HG03103 (cell line): ENCODE measurements around the gene ILK.
A peak's percentile ranks its signal among the peaks of the same experiment; 100 is the strongest.

Source experiments
- ATAC-seq: cut with Tn5 transposase; IDR thresholded peaks from one replicate; pipeline ENCODE4 v1.9.1; 2021; ENCODE audit warnings: low read depth; ENCODE audit not compliant: unreplicated experiment

The ILK gene

DNA sequence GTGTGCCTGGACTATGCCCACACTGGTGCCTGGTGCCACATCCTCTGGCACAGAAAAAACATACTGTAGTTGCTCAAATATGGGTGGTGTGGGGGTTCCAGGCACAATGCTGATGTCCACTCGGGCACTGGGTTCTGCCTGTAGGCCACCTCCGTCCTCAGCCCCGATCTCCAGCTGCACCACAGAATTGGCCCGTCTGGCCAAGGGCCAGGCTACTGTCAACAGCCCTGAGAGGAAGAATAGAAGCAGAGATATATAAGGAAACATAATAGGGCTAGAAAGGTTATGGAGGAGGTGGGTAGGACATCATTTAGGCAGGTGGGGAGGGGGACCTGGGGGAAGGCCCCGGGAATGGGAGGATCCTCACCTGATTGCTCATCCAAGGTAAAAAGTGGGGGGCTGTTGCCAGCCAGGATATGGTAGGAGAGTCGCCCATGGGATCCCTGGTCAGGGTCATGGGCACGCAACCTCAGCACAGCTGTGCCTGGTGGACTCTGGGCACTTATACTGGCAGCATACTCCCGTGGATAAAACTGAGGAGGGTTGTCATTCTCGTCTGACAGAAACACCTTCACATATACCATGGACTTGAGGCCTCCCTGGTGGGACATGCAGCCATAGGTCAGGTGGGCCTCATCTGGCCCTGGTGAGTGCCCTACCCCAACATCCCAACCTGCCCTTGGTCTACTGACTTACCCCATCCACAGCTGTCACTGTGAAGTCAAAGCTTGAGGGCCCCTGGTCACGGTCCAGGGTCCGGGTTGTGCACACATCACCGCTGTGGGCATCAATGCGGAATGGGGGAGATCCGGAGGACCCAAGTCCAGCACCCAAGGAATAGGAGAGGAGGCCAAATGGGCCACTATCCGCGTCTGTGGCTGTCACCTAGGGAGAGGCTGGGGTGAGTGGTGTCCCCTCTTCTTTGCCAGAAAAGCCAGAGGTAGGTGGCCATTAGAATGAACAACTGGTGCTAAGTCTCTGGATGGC is 30.1 kb downstream of the ILK start:
- no peak for ATAC-seq

DNA sequence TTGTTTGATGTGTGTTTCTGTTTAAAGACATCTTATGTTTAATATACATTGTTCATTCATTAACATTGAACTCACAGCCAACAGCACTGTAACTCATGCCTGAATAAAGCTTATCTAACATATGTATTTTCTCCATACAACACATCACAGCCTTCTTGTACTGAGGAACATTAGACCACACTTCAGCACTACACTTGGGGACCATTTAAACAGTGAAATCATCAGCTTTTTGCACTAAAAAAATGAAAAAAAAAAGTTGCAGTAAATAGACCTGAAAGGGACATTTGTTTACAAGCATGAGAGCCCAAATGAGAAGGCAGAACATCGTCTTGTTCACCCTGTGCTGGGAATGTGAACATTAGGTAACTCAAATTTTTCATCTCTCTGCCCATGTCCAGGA is 31.0 kb downstream of the ILK start:
- ATAC-seq: no peak

DNA sequence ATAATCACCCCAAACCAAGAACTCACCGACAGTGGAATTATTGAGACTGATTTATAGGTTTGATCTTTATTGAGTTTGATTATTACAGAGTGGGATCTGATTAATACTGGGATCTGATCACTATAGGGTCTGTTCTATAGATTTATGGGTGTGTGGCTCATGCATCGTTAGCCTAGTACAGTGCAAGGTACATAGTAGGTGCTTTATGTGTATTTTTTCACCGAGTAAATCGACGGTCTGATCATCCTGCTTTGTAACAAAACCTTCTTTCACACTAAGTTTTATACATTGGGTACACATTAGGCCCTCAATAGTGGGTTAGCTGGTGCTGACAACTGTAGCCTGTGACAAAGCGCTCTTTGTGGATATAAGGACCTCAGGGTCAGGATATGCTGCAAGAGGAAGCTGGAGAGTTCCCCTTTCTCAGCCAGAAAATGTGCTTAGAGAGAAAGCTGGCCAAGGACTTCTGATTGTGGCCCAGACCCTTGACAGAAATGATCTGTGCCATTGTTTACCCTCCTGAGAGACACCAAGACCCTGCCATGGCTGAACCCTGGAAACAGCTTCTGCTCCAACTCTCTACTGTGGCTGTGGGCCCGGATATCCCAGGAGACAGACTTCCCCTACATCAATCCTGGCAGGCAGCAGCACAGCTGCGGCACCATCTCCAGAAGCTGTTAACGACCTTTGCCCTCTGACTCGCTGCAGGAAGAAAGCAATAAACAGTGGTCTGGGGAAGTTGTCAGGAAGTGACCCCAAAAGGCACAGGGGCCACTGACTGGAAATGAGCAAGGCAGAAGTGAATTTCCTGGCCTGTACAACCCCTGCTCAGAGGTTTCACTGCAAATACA is 31.7 kb downstream of the ILK start:
- no peak for ATAC-seq

DNA sequence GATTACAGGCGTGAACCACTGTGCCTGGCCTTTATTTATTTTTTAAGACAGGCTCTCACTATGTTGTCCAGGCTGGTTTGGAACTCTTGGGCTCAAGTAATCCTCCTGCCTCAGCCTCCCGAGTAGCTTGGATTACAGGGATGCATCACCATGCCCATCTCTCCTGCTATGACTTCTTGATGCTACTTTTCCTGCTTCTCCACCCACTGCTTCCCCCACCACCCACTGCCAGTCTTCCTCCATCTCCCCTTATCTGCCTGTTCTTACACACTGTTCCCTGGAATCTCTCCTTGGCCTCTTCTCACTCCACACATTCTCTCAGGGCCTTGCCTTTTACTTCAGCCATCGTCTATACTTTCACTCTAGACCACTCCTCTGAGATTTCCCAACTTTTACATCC is 32.9 kb downstream of the ILK start:
- no peak for ATAC-seq

DNA sequence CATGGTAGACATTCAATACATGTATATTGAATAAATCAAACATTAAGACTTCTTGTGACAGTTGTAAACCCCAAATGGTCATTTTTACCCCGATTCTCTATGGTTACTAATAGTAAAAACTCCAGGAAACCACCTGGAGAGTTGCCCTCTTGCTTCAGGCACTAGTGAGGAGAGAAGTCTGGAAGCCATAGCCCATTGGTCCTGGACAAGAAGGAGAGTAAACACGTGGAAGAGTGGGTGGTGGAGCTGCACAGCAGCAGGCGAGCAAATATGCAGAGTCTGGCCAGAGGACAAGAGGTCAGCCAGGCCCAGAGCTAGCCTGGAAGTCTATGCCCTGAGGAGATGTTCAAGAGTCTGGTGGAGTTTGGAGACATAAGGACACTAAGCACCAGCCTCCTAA is 34.3 kb downstream of the ILK start:
- no peak for ATAC-seq

DNA sequence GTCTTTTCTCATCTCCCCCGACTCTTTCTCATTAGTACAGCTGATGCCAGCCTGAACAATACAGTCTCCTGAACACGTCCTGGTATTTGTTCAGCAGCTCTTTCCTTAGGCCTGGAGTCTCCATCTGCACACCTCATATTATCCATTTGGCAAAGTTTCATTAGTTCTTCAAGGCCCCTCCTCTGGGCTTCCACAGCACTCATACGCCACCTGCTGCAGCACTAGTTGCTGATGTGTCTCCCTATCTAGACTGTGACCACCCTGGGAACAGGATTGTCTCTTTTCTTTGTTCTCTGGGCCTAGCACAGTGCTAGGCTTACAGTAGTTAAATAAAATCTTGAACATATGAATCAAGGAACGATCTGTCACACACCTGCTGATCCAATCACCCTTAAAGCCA is 34.9 kb downstream of the ILK start:
- no peak for ATAC-seq

DNA sequence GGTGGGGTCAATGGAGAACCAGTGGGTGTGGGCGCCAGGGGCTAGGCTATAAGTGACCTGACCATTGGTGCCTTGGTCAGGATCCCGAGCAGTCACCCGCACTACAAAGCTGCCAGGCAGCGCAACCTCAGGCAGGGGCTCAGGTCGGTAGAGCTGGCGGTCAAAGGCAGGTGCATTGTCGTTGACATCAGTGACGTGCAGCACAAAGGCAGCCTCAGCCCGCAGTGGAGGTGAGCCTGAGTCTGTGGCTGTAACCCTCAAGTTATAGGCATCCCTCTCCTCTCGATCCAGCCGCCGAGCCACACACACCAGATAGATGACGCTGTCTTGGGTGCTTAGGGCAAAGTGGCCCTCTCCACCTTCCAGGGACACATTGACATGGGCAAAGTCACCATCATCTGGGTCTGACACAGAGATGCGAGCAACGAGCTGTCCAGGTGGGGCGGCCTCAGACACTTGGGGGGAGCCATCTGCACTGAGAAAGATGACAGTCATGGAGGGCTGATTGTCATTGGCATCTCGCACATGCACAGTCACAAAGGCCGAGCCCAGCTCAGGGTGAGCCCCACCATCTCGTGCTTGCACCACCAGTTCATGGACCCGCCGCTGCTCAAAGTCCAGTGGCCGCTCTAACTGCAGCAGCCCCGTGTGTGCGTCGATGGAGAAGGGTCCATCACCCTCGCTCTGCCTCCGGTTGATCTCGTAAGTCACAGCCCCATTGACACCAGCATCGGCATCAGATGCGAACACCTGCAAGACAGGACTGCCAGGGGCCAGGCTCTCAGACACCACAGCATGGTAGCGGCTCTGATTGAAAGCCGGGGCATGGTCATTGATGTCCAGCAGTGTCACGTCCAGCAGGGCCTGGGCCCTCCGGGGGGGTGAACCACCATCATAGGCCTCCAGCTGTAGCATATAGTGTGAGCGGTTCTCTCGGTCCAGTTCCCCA is 36.7 kb downstream of the ILK start:
- no peak for ATAC-seq

DNA sequence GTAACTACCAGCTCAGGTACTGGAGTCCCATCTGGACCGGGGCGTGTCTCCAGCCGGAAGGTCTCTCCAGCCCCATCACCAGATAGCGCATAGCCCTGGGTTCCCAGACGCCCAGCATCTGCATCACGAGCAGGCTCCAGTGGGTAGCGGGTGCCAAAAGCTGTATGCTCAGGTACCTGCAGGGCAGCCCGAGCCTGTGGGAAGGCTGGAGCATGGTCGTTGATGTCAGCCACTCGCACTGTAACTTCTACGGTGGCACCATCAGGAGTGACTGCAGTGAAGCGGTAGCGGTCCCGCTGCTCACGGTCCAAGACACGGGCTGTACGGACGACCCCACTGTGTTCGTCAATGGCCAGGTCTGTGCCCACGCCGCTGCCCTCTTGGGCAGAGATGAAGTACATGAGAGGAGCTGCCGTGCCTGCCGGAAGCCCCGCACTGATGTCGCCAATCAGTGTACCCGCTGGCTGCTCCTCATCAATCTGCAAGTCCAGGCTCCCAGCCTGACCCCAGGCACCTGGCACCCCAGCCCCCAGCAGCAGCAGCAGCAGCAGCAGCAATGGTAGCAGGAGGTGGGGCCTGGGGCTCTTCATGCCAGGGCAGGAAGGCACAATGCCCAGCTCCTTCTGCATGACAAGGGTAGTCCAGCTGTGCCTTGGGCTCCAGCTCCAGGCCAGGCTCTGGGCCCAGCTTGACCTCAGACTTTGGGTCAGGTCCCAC is 37.6 kb downstream of the ILK start:
- no peak for ATAC-seq

DNA sequence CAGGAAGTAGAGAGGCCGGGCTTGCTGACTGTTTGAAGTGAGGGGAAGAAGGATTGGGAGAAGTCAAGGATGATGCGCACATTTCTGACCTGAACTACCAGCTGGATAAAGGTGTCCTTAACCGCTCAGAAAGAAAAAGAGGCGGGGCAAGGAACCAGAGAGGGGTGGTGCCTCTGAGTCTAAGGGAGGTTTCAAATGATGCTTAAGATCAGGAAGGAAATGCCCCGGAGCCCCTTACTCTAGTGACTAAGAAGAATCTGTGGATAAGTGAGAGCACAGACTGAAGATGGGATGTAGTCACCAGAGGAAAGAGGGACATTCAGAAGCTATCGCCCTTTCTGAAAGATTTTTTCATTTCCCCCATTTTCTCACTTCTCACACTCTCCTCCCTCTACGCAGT is 39.4 kb downstream of the ILK start:
- ATAC-seq: no peak

DNA sequence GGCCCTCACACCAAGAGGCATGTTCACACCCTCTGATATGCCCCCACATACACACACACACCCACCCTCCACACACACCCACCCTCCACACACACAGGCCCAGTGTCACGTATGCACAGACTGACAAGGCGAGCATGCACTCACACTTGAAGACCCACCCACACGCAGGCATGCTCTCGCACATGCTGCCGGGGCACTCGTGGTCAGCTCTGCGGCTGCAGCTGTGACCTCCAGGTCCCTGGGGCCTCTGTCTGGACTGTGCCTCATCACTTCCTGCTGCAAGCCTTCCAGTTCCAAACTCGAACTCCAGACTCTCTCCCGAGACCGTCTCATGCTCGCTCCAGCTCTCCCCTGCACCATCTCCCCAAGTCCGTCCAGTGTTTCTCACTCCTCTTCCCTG is 42.5 kb downstream of the ILK start:
- ATAC-seq: no peak

DNA sequence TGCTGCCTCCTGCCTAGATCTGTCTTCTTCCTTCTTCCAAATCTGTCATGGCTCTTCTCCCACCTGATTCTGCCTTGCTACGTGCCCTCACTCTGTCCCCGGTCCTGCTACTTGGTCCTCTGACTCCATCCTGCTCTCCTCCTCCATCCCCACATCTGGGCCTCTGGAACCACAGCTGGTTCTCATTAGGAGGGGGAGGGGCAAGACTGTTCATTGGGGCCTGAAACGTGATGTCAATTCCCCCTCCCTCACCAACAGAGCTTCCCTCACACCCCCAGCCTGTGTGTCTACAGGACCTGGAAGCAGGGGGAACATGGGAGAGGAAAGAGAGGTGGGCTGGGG is 43.0 kb downstream of the ILK start:
- ATAC-seq: peak; percentile 1

DNA sequence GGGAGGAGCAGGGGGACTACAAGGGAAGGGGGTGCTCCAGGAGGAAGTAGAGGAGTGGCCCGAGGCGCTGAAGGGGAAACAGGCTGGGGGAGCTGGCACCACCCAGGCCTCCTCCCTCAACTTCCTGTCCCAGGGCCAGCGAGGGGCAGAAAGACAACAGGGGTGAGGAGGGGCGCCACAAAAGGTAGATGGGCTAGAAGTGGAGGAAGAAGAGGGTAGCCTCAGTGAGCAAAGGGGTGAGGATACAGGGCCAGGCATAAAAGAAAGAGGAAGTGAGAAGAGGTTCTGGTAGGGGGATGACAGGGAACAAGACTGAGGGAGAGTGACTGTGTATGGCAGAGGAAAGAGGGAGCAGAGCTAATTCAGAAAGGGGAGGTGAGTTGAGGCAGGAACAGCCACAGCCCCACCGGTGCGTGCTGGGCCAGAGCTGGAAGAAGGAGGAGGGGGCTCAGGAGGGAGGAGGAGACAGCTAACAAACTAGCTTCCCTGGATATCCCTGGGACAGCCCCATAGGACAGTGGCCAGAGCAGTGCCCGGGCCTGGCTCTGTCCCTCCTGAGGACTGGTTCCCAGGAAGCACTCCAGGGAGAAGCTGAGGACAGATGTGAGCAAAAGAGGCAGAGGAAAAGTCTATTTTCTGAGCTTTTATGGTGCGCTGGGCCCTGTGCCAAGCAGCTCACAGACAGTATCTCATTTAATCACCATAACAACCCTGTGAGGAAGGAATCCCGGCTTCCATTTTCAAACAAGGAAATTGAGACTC is 43.5 kb downstream of the ILK start:
- peak; percentile 92 for ATAC-seq

DNA sequence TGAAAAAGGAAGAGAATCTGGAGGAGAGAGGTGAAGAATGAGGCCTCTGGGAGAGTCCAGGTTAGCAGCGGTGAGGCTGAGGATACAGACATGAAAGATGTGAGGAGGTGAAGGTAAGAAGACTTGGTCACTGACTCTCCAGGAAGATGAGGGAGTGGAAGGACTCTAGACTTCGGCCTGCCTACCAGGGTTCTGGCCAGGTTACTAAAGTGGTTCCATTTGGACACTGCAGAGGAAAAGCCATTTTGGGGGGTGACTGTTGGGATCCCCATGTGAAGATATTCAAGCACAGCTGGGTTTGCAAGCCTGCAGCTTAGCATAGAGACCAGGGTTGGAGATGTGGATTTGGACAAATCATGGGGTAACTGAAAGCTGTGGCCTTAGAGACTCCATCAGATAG is 44.3 kb downstream of the ILK start:
- ATAC-seq: no peak

DNA sequence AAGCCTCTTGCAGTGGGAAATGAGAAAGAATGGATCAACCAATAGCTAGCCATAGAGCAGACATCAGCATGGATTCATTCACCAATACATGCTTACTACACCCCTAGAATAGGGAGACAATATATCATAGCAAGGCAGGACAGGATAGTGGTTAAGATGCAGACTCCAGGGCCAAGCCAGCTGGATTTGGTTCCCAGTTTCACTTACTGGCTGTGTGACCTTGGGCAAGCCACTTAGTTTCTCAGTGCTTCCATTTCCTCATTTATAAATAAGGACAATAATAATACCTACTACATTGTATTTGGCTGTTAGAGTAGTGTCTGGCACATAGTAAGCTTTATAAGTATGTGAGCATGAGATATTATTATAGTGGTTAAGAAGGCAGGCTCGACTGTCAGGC is 44.9 kb downstream of the ILK start:
- ATAC-seq: no peak

DNA sequence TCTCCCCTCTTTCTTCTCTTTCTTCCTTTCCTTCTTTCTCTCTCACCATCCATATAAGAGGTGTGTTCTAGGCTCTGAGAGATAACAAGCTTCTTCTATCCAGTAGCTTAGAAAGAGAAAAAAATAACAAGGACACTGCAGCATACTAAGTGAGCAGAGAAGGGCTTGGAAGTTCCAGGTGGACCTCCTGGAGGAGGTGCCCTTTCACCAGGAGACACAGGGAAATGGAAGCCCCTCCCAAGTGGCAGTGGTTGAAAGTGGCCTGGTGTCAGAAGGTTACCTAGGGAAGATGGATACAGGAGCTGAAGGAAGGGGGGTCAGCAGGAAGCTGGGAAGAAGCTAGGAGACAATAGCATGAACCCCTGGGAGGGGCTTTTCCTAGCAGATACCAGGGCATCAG is 46.5 kb downstream of the ILK start:
- ATAC-seq: no peak

DNA sequence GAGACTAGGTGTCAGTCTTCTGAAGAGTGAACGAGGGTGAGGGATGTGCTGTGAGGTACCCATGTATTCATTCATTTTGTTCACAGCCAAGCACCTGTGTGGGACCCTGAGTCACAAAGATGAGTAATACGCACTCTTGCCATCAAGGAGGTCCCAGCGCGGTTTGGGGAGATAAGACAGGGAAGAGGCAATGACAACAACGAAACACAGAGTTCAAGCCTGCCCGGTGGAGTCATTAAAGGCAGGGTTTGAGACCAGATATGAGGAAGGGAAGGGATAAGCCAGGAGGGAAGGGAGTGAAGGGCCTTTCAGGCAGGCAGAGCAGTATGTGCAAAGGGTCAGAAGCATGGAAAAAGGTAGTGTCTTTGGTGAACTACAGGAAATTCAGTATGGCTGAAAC is 47.4 kb downstream of the ILK start:
- no peak for ATAC-seq

DNA sequence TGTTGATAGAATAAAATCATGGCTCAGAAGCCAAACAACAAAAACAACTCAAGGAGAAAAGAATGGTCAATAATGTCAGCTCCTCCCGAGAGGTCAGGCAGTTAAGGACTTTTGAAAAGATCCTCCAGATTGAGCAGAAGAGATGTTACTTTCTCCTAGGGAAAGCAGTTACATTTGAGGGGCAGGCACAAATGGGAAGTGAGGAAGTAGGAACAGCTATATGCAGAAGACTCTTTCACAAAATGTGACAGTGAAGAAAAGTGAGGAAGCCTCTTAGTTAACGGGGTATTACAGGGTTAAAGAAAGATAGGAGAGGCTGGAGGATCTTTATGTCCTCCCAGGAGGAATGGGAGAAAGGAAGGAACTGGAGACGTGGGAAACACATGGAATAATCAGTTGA is 48.6 kb downstream of the ILK start:
- no peak for ATAC-seq

DNA sequence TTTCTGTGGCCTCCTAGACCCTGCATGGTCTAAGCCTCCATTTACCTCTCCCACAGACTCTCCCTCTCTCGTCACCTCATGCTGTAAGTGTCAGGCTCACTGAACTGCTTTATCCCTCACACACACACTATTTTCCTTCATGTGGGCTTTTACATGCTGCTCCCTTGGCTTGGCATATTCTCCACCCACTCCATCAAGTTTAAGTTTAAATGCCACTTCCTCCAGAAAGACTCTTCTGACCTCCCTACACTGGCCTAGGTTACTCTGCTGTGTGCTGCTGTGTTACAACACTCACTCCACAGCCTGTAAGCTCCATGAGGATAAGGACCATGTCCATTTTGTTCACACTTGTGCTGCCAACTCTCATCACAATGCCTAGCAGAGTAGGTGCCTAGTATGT is 49.5 kb downstream of the ILK start:
- no peak for ATAC-seq

DNA sequence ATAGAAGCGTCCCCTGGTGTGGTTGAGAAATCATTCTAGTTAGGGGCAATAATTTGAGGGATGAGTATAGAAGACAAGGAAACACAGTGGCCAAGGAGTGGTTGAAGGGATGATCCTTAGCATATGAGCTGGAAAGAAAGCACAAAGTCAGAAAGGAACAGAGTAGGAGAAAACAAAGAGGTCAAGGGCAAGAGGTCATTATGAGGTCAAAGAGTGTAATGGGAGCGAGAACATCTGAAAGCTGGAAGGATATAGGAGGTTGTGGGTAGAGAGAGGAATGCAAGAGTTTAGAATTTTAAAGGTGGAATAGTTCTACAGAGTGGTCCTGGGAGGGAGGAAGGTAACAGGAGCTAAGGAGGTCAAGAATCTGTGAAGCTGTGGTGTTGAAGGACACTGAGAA is 50.1 kb downstream of the ILK start:
- no peak for ATAC-seq
